Measurements from ENCODE around the gene NEMP2. TPM values are rescaled to one million over a fixed set of nuclear protein-coding genes. Genes with fewer than 3 reads are reported as not detected.

The NEMP2 gene
- total and polyA plus RNA-seq, 4 donors, result 5.7 to 6.9 (median 5.8) TPM

- no peak overlapping the region for H3K4me3 ChIP-seq (ENCODE audit: low read depth, low read length)
- no peak for DNase-seq (ENCODE audit: low read depth in 4 of 6, low spot score in 6 of 6)
- H3K4me1 ChIP-seq (ENCODE audit: control insufficient read depth, insufficient read depth, low read length), result no peaks in the 10 kb centered on the region
- no peaks in the 10 kb centered on the region for H3K36me3 ChIP-seq (ENCODE audit: control insufficient read depth, insufficient read depth, low read length)
- no peaks in the 10 kb centered on the region for H3K27me3 ChIP-seq (ENCODE audit: control insufficient read depth, insufficient read depth, low read length)
- WGBS (ENCODE audit: insufficient coverage), result 100% methylated on average over 1 of the region's 6 CpGs
- no peak overlapping the region for H3K27ac ChIP-seq (ENCODE audit: low read depth, low read length)
- peaks cover 13% of the 10 kb centered on the region for H3K9me3 ChIP-seq (ENCODE audit: control insufficient read depth, insufficient read depth, low read length)
Observed at GRCh38 chr2:190540048-190540447, 5.5 kb upstream of the NEMP2 start.

GRCh38 chr2:190538201-190538600 is 3.7 kb upstream of the NEMP2 start:
- Histone ChIP-seq H3K36me3 (ENCODE audit: control insufficient read depth, insufficient read depth, low read length) (no peaks in the 10 kb centered on the region), H3K4me1 (ENCODE audit: control insufficient read depth, insufficient read depth, low read length) (peaks cover 7% of the 10 kb centered on the region), H3K9me3 (ENCODE audit: control insufficient read depth, insufficient read depth, low read length) (peaks cover 13% of the 10 kb centered on the region), H3K27ac (ENCODE audit: low read depth, low read length) (no peak overlapping the region), H3K27me3 (ENCODE audit: control insufficient read depth, insufficient read depth, low read length) (no peaks in the 10 kb centered on the region), H3K4me3 (ENCODE audit: low read depth, low read length) (no peak overlapping the region)
- no peak for DNase-seq (ENCODE audit: low read depth in 4 of 6, low spot score in 6 of 6)

GRCh38 chr2:190537765-190538164 is 3.2 kb upstream of the NEMP2 start:
- no peak overlapping the region for H3K27ac ChIP-seq (ENCODE audit: low read depth, low read length)
- H3K4me1 ChIP-seq (ENCODE audit: control insufficient read depth, insufficient read depth, low read length), result peaks cover 7% of the 10 kb centered on the region
- no peak overlapping the region for H3K4me3 ChIP-seq (ENCODE audit: low read depth, low read length)
- no CpG with 5 or more reads among the region's 1 CpG for WGBS (ENCODE audit: insufficient coverage)
- no peaks in the 10 kb centered on the region for H3K36me3 ChIP-seq (ENCODE audit: control insufficient read depth, insufficient read depth, low read length)
- peaks cover 13% of the 10 kb centered on the region for H3K9me3 ChIP-seq (ENCODE audit: control insufficient read depth, insufficient read depth, low read length)
- peak in 1 of 6 donors; percentile 9 for DNase-seq (ENCODE audit: low read depth in 4 of 6, low spot score in 6 of 6)
- no peaks in the 10 kb centered on the region for H3K27me3 ChIP-seq (ENCODE audit: control insufficient read depth, insufficient read depth, low read length)

GRCh38 chr2:190535586-190535985 is 1.1 kb upstream of the NEMP2 start:
- peak overlapping the region; percentile 72 for H3K4me3 ChIP-seq (ENCODE audit: low read depth, low read length)
- DNase-seq (ENCODE audit: low read depth in 4 of 6, low spot score in 6 of 6), result peak in 2 of 6 donors; percentile 5 to 7
- H3K27me3 ChIP-seq (ENCODE audit: control insufficient read depth, insufficient read depth, low read length), result no peaks in the 10 kb centered on the region
- H3K27ac ChIP-seq (ENCODE audit: low read depth, low read length), result peak overlapping the region; percentile 84
- no CpG with 5 or more reads among the region's 1 CpG for WGBS (ENCODE audit: insufficient coverage)
- peaks cover 9% of the 10 kb centered on the region for H3K9me3 ChIP-seq (ENCODE audit: control insufficient read depth, insufficient read depth, low read length)
- no peaks in the 10 kb centered on the region for H3K36me3 ChIP-seq (ENCODE audit: control insufficient read depth, insufficient read depth, low read length)
- H3K4me1 ChIP-seq (ENCODE audit: control insufficient read depth, insufficient read depth, low read length), result peaks cover 7% of the 10 kb centered on the region

- Histone ChIP-seq H3K4me3 (ENCODE audit: low read depth, low read length) (peak overlapping the region; percentile 72), H3K27ac (ENCODE audit: low read depth, low read length) (peak overlapping the region; percentile 84), H3K27me3 (ENCODE audit: control insufficient read depth, insufficient read depth, low read length) (no peaks in the 10 kb centered on the region), H3K36me3 (ENCODE audit: control insufficient read depth, insufficient read depth, low read length) (no peaks in the 10 kb centered on the region), H3K9me3 (ENCODE audit: control insufficient read depth, insufficient read depth, low read length) (peaks cover 6% of the 10 kb centered on the region), H3K4me1 (ENCODE audit: control insufficient read depth, insufficient read depth, low read length) (peaks cover 7% of the 10 kb centered on the region)
- DNase-seq (ENCODE audit: low read depth in 4 of 6, low spot score in 6 of 6), result no peak
- WGBS (ENCODE audit: insufficient coverage), result 0% methylated on average over 1 of the region's 7 CpGs
Observed at GRCh38 chr2:190535121-190535439, 558 bp upstream of the NEMP2 start.

- Histone ChIP-seq H3K4me3 (ENCODE audit: low read depth, low read length) (peak overlapping the region; percentile 72), H3K4me1 (ENCODE audit: control insufficient read depth, insufficient read depth, low read length) (peaks cover 7% of the 10 kb centered on the region), H3K9me3 (ENCODE audit: control insufficient read depth, insufficient read depth, low read length) (peaks cover 6% of the 10 kb centered on the region), H3K36me3 (ENCODE audit: control insufficient read depth, insufficient read depth, low read length) (no peaks in the 10 kb centered on the region), H3K27me3 (ENCODE audit: control insufficient read depth, insufficient read depth, low read length) (no peaks in the 10 kb centered on the region), H3K27ac (ENCODE audit: low read depth, low read length) (peak overlapping the region; percentile 84)
- DNase-seq (ENCODE audit: low read depth in 4 of 6, low spot score in 6 of 6), result peak in 2 of 6 donors; percentile 22 to 33
- 41% methylated on average over 13 of the region's 13 CpGs for WGBS (ENCODE audit: insufficient coverage)
Observed at GRCh38 chr2:190533968-190534309, 583 bp downstream of the NEMP2 start.

- peaks cover 7% of the 10 kb centered on the region for H3K4me1 ChIP-seq (ENCODE audit: control insufficient read depth, insufficient read depth, low read length)
- peak overlapping the region; percentile 72 for H3K4me3 ChIP-seq (ENCODE audit: low read depth, low read length)
- H3K27ac ChIP-seq (ENCODE audit: low read depth, low read length), result peak overlapping the region; percentile 84
- H3K36me3 ChIP-seq (ENCODE audit: control insufficient read depth, insufficient read depth, low read length), result no peaks in the 10 kb centered on the region
- WGBS (ENCODE audit: insufficient coverage), result 88% methylated on average over 3 of the region's 10 CpGs
- DNase-seq (ENCODE audit: low read depth in 4 of 6, low spot score in 6 of 6), result peak in 1 of 6 donors; percentile 8
- no peaks in the 10 kb centered on the region for H3K27me3 ChIP-seq (ENCODE audit: control insufficient read depth, insufficient read depth, low read length)
- peaks cover 2% of the 10 kb centered on the region for H3K9me3 ChIP-seq (ENCODE audit: control insufficient read depth, insufficient read depth, low read length)
Observed at GRCh38 chr2:190533175-190533967, 1.2 kb downstream of the NEMP2 start.

- H3K4me1 ChIP-seq (ENCODE audit: control insufficient read depth, insufficient read depth, low read length), result peaks cover 7% of the 10 kb centered on the region
- H3K4me3 ChIP-seq (ENCODE audit: low read depth, low read length), result no peak overlapping the region
- 74% methylated on average over 4 of the region's 4 CpGs for WGBS (ENCODE audit: insufficient coverage)
- DNase-seq (ENCODE audit: low read depth in 4 of 6, low spot score in 6 of 6), result peak in 1 of 6 donors; percentile 21
- no peak overlapping the region for H3K27ac ChIP-seq (ENCODE audit: low read depth, low read length)
- H3K9me3 ChIP-seq (ENCODE audit: control insufficient read depth, insufficient read depth, low read length), result no peaks in the 10 kb centered on the region
- no peaks in the 10 kb centered on the region for H3K27me3 ChIP-seq (ENCODE audit: control insufficient read depth, insufficient read depth, low read length)
- no peaks in the 10 kb centered on the region for H3K36me3 ChIP-seq (ENCODE audit: control insufficient read depth, insufficient read depth, low read length)
Observed at GRCh38 chr2:190532581-190532980, 1.9 kb downstream of the NEMP2 start.

- no peak overlapping the region for H3K27ac ChIP-seq (ENCODE audit: low read depth, low read length)
- DNase-seq (ENCODE audit: low read depth in 4 of 6, low spot score in 6 of 6), result peak in 2 of 6 donors; percentile 27 to 44
Observed at GRCh38 chr2:190530248-190530900, 4.1 kb downstream of the NEMP2 start.

More at GRCh38 chr2:190530248-190530900, 4.1 kb downstream of the NEMP2 start:
- H3K36me3 ChIP-seq (ENCODE audit: control insufficient read depth, insufficient read depth, low read length), result no peaks in the 10 kb centered on the region
- no peak overlapping the region for H3K4me3 ChIP-seq (ENCODE audit: low read depth, low read length)
- H3K9me3 ChIP-seq (ENCODE audit: control insufficient read depth, insufficient read depth, low read length), result no peaks in the 10 kb centered on the region
- WGBS (ENCODE audit: insufficient coverage), result 45% methylated on average over 5 of the region's 6 CpGs
- H3K27me3 ChIP-seq (ENCODE audit: control insufficient read depth, insufficient read depth, low read length), result no peaks in the 10 kb centered on the region
- peaks cover 7% of the 10 kb centered on the region for H3K4me1 ChIP-seq (ENCODE audit: control insufficient read depth, insufficient read depth, low read length)

Data from spinal cord (tissue), 10 donors.